Spleen (tissue), 11 donors: ENCODE results near the gene SBK2. TPM values are rescaled to one million over a fixed set of nuclear protein-coding genes. Genes with fewer than 3 reads are reported as not detected.

ENCODE experiments used
- DNase-seq: peaks from one replicate; pipeline ENCODE4 v3.0.0-alpha.2; 2020
- H3K27ac ChIP-seq, 8 donors: fragments of 200-600 bp; sonication (generic) in 7 of 8; 1 replicate in 4 of 8; 2 replicates in 4 of 8; pipeline versions ENCODE4 v1.5.0 to v1.8.0; 2016 to 2021; ENCODE audit warnings: inconsistent platforms in 4 of 8, mild to moderate bottlenecking in 4 of 8, moderate library complexity in 1 of 8
- H3K27me3 ChIP-seq, 7 donors: fragments of 200-600 bp; sonication (generic) in 6 of 7; replicated peaks in 1 of 7; 1 replicate in 4 of 7; 2 replicates in 3 of 7; pipeline versions ENCODE4 v1.5.0 to v1.8.0; 2016 to 2021; ENCODE audit warnings: inconsistent platforms in 3 of 7, mild to moderate bottlenecking in 1 of 7
- H3K36me3 ChIP-seq, 6 donors: fragments of 200-600 bp; sonication (generic) in 5 of 6; 1 replicate in 4 of 6; 2 replicates in 2 of 6; pipeline versions ENCODE4 v1.5.0 to v1.8.0; 2016 to 2021; ENCODE audit warnings: inconsistent platforms in 2 of 6
- H3K4me1 ChIP-seq, 6 donors: fragments of 200-600 bp; sonication (generic) in 5 of 6; 1 replicate in 3 of 6; 2 replicates in 3 of 6; pipeline versions ENCODE4 v1.5.0 to v1.8.0; 2016 to 2021; ENCODE audit warnings: inconsistent platforms in 3 of 6
- H3K4me3 ChIP-seq, 8 donors: fragments of 200-600 bp; sonication (generic) in 7 of 8; 1 replicate in 4 of 8; 2 replicates in 4 of 8; pipeline versions ENCODE4 v1.5.0 to v1.8.0; 2016 to 2021; ENCODE audit warnings: inconsistent platforms in 4 of 8, mild to moderate bottlenecking in 4 of 8, moderate library complexity in 2 of 8
- H3K9me3 ChIP-seq, 8 donors: fragments of 200-600 bp; sonication (generic) in 7 of 8; 1 replicate in 4 of 8; 2 replicates in 4 of 8; pipeline versions ENCODE4 v1.5.0 to v1.8.0; 2016 to 2021; ENCODE audit warnings: inconsistent platforms in 4 of 8
- CTCF ChIP-seq, 11 experiments: fragments of 200-600 bp in 7 of 11; fragments of 450-650 bp in 4 of 11; sonication (generic) in 4 of 11; IDR thresholded peaks in 8 of 11; conservative IDR thresholded peaks in 3 of 11; 1 replicate in 7 of 11; 2 replicates in 4 of 11; pipeline versions ENCODE4 v1.4.0 to v1.8.0; 2016 to 2021; ENCODE audit warnings: antibody characterized with exemption in 11 of 11, inconsistent platforms in 4 of 11, mild to moderate bottlenecking in 1 of 11
- POLR2A ChIP-seq, 3 donors: fragments of 450-650 bp; IDR thresholded peaks; one replicate each; pipeline ENCODE4 v1.5.1; 2017; ENCODE audit warnings: antibody characterized with exemption in 3 of 3, mild to moderate bottlenecking in 1 of 3
- POLR2AphosphoS5 ChIP-seq, 3 donors: sonication (generic); formaldehyde crosslinking; IDR thresholded peaks; one replicate each; pipeline ENCODE4 v1.5.1; 2017; ENCODE audit warnings: antibody characterized with exemption in 3 of 3
- WGBS, 5 donors: extraction: QIAGEN DNeasy Blood & Tissue Kit in 3 of 5; methylation state at CpG; one replicate each; pipeline versions ENCODE4 v1.1.5 to v1.1.7; 2013 to 2018; 5-methylcytosine and 5-hydroxymethylcytosine counted together
- intact Hi-C: fragments of 100-400 bp; cut with DNase I; formaldehyde crosslinking; loops from one replicate; pipeline ENCODE4 v1.15.0; 2023; ENCODE audit warnings: low total_unique reads
- polyA plus RNA-seq, 3 donors: library from polyadenylated mRNA; stranded (reverse); fragments of 200-250 nt; gene quantifications; one replicate each; pipeline ENCODE4 v1.2.1, GENCODE V29; 2013
- total RNA-seq, 7 donors: library from RNA; depleted of rRNA in 3 of 7; stranded (reverse); fragments of >200 nt in 3 of 7; fragmentation: NEBNext Ultra II Directional in 4 of 7; extraction: Animal tissue kit (Norgen Biotek cat#: 25700) in 4 of 7; gene quantifications; one replicate each; pipeline versions ENCODE4 v1.1.0 to v1.2.1, GENCODE V29; 2016 to 2021
- donor health status: healthy with polysubstance abuse.
- donor health status: DM: no; HTN: no; CAD: no; lungs with moderate emphysema.
- donor health status: DM: no; HTN: no; CAD: no.
- donor health status: Bipolar disorder and iron deficiency.
- donor health status: healthy.
- donor health status: DM: no; HTN: no; CAD: no.
- donor health status: DM: yes; HTN: yes; CAD: no.

SBK2 gene
- total and polyA plus RNA-seq, 10 donors = not detected

- intact Hi-C loops = no loop called here
- TF ChIP-seq POLR2AphosphoS5 (IDR thresholded peaks at IDR 0.05) = no peak
- no peak overlapping the region for H3K27ac ChIP-seq
- no peak for DNase-seq
- no peak overlapping the region for H3K4me3 ChIP-seq
- peaks cover 0 to 30% (median 5%) of the 10 kb centered on the region in 7 donors for H3K27me3 ChIP-seq
- peaks cover 0 to 4% (median 0%) of the 10 kb centered on the region in 8 donors for H3K9me3 ChIP-seq
- H3K36me3 ChIP-seq = no peaks in the 10 kb centered on the region
- H3K4me1 ChIP-seq = no peaks in the 10 kb centered on the region
These were observed 30.9 kb upstream of the SBK2 start for GRCh38 chr19:55567708-55568328.

GRCh38 chr19:55566823-55567222 is 29.9 kb upstream of the SBK2 start:
- no peak for DNase-seq
- Histone ChIP-seq H3K4me1 (no peaks in the 10 kb centered on the region), H3K4me3 (no peak overlapping the region), H3K27ac (no peak overlapping the region), H3K27me3 (peaks cover 0 to 30% (median 5%) of the 10 kb centered on the region in 7 donors), H3K9me3 (peaks cover 0 to 4% (median 0%) of the 10 kb centered on the region in 8 donors), H3K36me3 (no peaks in the 10 kb centered on the region)
- TF ChIP-seq POLR2AphosphoS5 (IDR thresholded peaks at IDR 0.05) = no peak
- TF ChIP-seq CTCF (IDR thresholded peaks at IDR 0.05 in 8 of 11, conservative IDR thresholded peaks at IDR 0.05 in 3 of 11) = no peak
- TF ChIP-seq POLR2A (IDR thresholded peaks at IDR 0.05) = no peak
- intact Hi-C loops = no loop called here
- WGBS, 5 donors = 52 to 57% (median 55%) methylated on average over 9 of the region's 9 CpGs

DNA sequence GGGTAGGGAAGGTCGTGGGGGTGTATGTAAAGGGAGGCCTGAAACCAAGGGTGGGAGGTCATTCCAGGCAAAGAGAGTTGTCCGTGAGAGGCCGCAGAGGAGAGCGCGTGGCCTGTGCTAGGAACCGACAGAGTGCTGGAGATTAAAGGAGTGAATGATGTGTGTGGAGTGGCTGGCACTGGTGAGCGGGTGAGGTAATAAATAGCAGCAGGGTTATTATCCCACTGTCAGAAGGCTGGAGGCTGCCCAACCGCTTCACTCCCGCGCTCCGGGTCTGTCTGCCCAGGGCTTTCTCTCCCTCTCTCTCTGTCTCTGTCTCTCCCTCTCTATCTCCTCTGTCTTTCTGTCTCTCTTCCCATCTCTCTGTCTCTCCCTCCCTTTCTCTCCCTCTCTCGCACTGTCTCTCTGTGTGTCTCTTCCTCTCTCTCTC is 26.3 kb upstream of the SBK2 start:
- intact Hi-C loops = no loop called here
- H3K36me3 ChIP-seq = no peaks in the 10 kb centered on the region
- H3K27me3 ChIP-seq = peaks cover 0 to 55% (median 5%) of the 10 kb centered on the region in 7 donors
- DNase-seq = no peak
- H3K4me1 ChIP-seq = no peaks in the 10 kb centered on the region
- H3K9me3 ChIP-seq = peaks cover 0 to 10% (median 7%) of the 10 kb centered on the region in 8 donors
- TF ChIP-seq CTCF (IDR thresholded peaks at IDR 0.05 in 8 of 11, conservative IDR thresholded peaks at IDR 0.05 in 3 of 11) (no peak), POLR2A (IDR thresholded peaks at IDR 0.05) (no peak), POLR2AphosphoS5 (IDR thresholded peaks at IDR 0.05) (no peak)
- WGBS, 5 donors = 60 to 79% (median 69%) methylated on average over 12 of the region's 12 CpGs
- H3K27ac ChIP-seq = no peak overlapping the region
- no peak overlapping the region for H3K4me3 ChIP-seq

- Histone ChIP-seq H3K27ac (no peak overlapping the region), H3K27me3 (peaks cover 0 to 33% (median 4%) of the 10 kb centered on the region in 7 donors), H3K4me1 (no peaks in the 10 kb centered on the region), H3K9me3 (peaks cover 0 to 10% (median 7%) of the 10 kb centered on the region in 8 donors), H3K4me3 (no peak overlapping the region), H3K36me3 (no peaks in the 10 kb centered on the region)
- intact Hi-C loops = no loop called here
- WGBS, 5 donors = 81 to 90% (median 85%) methylated on average over 9 of the region's 9 CpGs
- DNase-seq = no peak
- TF ChIP-seq POLR2AphosphoS5 (IDR thresholded peaks at IDR 0.05) (no peak), CTCF (IDR thresholded peaks at IDR 0.05 in 8 of 11, conservative IDR thresholded peaks at IDR 0.05 in 3 of 11) (no peak), POLR2A (IDR thresholded peaks at IDR 0.05) (no peak)
These were observed 22.8 kb upstream of the SBK2 start for GRCh38 chr19:55559684-55560083.
